H1 (cell line): ENCODE results near the gene POPDC2. TPM values are rescaled to one million over a fixed set of nuclear protein-coding genes. Genes with fewer than 3 reads are reported as not detected.

Source experiments
- NANOG ChIP-seq: IDR thresholded peaks from 2 replicates; pipeline ENCODE4 v1.6.1; 2011; ENCODE audit warnings: low read length, low read depth, mild to moderate bottlenecking, inconsistent platforms; ENCODE audit not compliant: insufficient read depth, poor library complexity, severe bottlenecking
- RNF2 ChIP-seq: fragments of 200-900, 300-1000 bp; sonication (generic); IDR thresholded peaks from 2 replicates; pipeline ENCODE4 v1.7.1; 2016; ENCODE audit warnings: borderline replicate concordance, low read depth, mild to moderate bottlenecking, antibody characterized with exemption, low read length; ENCODE audit not compliant: poor library complexity, severe bottlenecking; ENCODE audit errors: missing control alignments
- polyA plus RNA-seq, 7 experiments: library from polyadenylated mRNA; depleted of rRNA in 3 of 7; stranded (reverse) in 5 of 7; unstranded in 2 of 7; fragments of >200 nt in 5 of 7; fragments of 200-250 nt in 2 of 7; gene quantifications; 1 replicate in 5 of 7; 2 replicates in 1 of 7; 4 replicates in 1 of 7; pipeline versions ENCODE4 v1.2.1 to v1.2.3, GENCODE V29; 2011 to 2013; ENCODE audit warnings: missing spikeins in 2 of 7, mixed read lengths in 2 of 7
- total RNA-seq: library from RNA; stranded (reverse); fragmentation: NEBNext Ultra II Directional; extraction: Animal tissue kit (Norgen Biotek cat#: 25700); gene quantifications from 2 replicates; pipeline ENCODE4 v1.2.1, GENCODE V29; 2021
- TF ChIP-seq, protein P1 (sequence below): IDR thresholded peaks from 2 replicates; pipeline ENCODE4 v1.6.1; 2011; ENCODE audit warnings: low read depth, mild to moderate bottlenecking, low read length; ENCODE audit not compliant: insufficient read depth

POPDC2 gene
- total and polyA plus RNA-seq, 2 of the 8 experiments (the other 6 are each of a cell fraction or from before 2014, with no cell fraction given), result 0.65 to 1.1 TPM

DNA sequence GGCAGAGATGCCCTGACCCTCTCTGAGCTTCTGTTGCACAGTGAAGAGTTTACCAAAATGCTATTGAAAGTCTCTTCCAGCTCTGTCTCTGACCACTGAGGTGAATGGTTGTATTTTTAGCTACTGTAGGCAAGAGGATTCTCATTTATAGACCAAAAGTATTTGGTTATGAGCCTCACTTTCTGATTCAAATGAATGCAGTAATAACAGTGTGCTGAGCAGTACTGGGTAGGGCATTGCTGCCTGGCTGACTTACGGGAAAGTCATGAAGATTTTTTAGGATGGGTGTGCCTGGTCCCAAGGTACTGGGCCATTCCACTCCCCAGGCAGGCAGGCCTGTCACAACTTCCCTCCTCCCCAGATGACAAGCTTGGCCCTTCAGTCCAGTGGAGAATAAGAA is 47.2 kb downstream of the POPDC2 start (continued):
- TF ChIP-seq, protein P1, sequence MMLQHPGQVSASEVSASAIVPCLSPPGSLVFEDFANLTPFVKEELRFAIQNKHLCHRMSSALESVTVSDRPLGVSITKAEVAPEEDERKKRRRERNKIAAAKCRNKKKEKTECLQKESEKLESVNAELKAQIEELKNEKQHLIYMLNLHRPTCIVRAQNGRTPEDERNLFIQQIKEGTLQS, result no peak
- TF ChIP-seq RNF2 (no peak), NANOG (no peak)
- TF ChIP-seq, all 59 proteins: peak for 0
